HG03469 (cell line): Measurements from ENCODE around the gene KLHDC8B.
"Not testable (repeated sequence)": the region's sequence is repeated elsewhere in the genome, so short reads cannot be mapped to it uniquely, and the experiment has no call there.

Experiments
- ATAC-seq: cut with Tn5 transposase; IDR thresholded peaks from one replicate; pipeline ENCODE4 v1.9.1; 2021; ENCODE audit warnings: mild to moderate bottlenecking, moderate library complexity, moderate number of reproducible peaks; ENCODE audit not compliant: unreplicated experiment

The KLHDC8B gene

DNA sequence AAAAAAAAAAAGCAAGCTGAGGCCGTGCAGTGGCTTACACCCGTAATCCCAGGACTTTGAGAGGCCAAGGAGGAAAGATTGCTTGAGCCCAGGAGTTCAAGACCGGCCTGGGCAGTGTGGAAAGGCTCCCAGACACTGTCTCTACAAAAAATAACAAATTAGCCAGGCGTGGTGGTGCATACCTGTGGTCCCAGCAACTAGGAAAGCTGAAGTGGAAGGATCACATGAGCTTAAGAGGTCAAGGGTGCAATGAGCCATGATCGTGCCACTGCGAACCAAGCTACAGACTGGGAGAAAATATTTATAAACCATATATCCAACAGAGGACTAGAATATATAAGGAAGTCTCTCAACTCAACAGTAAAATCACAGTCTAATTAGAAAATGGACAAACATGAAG, 10.0 kb downstream of the KLHDC8B start:
- no peak for ATAC-seq

DNA sequence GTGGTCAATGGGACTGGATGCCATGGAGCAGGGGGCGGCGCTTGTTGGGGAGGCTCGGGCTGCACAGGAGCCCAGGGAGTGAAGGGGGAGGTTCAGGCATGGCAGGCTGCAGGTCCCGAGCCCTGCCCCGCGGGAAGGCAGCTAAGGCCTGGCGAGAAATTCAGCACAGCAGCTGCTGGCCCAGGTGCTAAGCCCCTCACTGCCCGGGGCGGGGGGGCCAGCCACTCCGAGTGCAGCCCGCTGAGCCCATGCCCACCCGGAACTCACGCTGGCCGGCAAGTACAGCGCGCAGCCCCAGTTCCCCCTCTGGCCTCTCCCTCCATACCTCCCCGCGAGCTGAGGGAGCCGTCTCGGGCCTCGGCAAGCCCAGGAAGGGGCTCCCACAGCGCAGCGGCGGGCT, 11.3 kb downstream of the KLHDC8B start:
- no peak for ATAC-seq

DNA sequence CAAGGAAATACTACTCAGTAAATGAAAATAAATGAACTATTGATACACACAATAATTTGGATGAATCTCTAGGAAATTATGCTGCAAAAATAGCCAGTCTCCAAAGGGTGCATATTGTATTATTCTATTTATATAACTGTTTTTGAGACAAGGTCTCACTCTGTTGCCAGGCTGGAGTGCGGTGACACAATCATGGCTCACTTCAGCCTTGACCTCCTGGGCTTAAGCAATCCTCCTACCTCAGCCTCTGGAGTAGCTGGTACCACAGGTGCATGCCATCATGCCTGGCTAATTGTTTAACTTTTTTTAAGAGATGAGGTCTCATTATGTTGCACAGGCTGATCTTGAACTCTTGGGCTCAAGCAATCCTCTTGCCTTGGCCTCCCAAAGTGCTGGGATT, 12.5 kb downstream of the KLHDC8B start:
- ATAC-seq: no peak

GRCh38 chr3:49191741-49192140, 20.3 kb downstream of the KLHDC8B start:
- no peak for ATAC-seq

GRCh38 chr3:49198161-49198560, 26.8 kb downstream of the KLHDC8B start:
- no peak for ATAC-seq

GRCh38 chr3:49198611-49199230, 27.3 kb downstream of the KLHDC8B start:
- ATAC-seq: no peak

- no peak for ATAC-seq
These were observed 28.0 kb downstream of the KLHDC8B start for GRCh38 chr3:49199239-49199899.

GRCh38 chr3:49199900-49200281, 28.5 kb downstream of the KLHDC8B start:
- ATAC-seq: no peak

DNA sequence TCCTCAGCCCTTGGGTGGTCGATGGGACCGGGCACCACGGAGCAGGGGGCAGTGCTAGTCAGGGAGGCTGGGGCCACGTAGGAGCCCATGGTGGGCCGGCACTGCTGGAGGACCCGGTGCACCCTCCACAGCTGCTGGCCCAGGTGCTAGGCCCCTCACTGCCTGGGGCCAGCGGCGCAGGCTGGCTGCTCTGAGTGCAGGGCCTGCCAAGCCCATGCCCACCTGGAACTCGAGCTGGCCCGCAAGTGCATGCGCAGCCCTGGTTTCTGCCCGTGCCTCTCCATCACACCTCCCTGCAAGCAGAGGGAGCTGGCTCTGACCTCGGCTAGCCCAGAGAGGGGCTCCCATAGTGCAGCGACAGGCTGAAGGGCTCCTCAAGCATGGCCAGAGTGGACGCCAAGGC, 42.1 kb downstream of the KLHDC8B start:
- ATAC-seq: no peak

GRCh38 chr3:49213998-49214397, 42.6 kb downstream of the KLHDC8B start:
- ATAC-seq: no peak

DNA sequence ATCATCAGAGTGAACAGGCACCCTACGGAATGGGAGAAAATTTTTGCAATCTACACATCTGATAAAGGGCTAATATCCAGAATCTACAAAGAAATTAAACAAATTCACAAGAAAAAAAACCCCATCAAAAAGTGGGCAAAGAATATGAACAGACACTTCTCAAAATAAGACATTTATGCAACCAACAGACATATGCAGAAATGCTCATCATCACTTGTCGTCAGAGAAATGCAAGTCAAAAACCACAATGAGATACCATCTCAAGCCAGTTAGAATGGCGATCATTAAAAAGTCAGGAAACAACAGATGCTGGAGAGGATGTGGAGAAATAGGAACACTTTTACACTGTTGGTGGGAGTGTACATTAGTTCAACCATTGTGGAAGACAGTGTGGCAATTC, 45.3 kb downstream of the KLHDC8B start:
- not testable (repeated sequence) for ATAC-seq

GRCh38 chr3:49217108-49217507, 45.7 kb downstream of the KLHDC8B start:
- not testable (repeated sequence) for ATAC-seq

DNA sequence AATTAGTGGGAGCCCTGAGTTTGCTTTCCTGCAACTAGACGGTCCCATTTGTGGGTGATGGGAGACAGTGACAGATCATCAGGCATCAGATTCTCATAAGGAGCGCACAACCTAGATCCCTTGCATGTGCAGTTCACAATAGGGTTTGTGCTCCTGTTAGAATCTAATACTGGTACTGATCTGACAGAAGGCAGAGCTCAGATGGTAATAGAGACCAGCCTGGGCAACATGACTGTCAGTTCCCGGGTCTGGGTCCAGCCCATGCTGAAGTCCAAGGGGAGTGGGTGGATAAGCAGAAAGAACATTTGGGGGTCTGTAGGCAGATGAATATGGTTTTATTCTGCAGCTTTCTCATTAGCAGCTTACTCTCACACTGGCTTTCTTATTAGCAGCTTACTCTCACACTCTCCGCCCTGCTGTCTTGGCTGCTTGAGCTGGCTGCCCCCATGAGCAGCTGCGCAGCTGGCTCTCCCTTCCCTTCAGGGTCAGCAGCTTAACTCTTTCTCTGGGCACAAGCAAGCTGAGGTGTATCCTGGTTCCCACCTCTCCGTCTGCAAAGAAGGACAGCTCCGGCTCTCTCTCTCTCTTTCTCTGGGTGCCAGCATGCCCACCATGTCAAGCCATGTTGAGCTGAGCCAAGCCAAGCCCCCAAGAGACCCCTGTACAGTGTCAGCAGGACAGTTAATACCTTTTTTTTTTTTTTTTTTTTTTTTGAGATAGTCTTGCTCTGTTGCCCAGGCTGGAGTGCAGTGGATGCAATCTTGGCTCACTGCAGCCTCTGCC, 46.5 kb downstream of the KLHDC8B start:
- ATAC-seq: no peak

- not testable (repeated sequence) for ATAC-seq
These were observed 47.1 kb downstream of the KLHDC8B start for GRCh38 chr3:49218471-49218989.

DNA sequence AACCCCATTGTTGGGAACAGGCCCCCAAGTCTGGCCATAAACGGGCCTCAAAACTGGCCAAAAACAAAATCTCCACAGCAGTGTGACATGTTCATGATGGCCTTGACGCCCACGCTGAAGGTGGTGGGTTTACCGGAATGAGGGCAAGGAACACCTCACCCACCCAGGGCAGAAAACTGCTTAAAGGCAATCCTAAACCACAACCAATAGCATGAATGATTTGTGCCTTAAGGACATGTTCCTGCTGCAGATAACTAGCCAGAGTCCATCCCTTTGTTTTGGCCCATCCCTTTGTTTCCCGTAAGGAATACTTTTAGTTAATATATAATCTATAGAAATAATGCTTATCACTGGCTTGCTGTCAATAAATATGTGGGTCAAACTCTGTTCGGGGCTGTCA, 47.7 kb downstream of the KLHDC8B start:
- no peak for ATAC-seq

DNA sequence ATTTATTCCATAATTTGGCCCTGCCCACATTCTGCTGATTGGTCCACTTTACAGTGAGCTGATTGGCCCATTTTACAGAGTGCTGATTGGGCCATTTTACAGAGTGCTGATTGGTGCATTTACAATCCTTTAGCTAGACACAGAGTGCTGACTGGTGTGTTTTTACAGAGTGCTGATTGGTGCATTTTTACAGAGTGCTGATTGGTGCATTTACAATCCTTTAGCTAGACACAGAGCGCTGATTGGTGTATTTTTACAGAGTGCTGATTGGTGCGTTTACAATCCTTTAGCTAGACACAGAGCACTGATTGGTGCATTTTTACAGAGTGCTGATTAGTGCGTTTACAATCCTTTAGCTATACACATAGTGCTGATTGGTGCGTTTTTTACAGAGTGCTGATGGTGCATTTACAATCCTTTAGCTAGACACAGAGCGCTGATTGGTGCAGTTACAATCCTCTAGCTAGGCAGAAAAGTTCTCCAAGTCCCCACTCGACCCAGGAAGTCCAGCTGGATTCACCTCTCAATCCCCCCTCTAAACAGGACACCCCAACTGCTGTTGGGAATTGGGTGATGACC, 49.7 kb downstream of the KLHDC8B start:
- ATAC-seq: not testable (repeated sequence)

DNA sequence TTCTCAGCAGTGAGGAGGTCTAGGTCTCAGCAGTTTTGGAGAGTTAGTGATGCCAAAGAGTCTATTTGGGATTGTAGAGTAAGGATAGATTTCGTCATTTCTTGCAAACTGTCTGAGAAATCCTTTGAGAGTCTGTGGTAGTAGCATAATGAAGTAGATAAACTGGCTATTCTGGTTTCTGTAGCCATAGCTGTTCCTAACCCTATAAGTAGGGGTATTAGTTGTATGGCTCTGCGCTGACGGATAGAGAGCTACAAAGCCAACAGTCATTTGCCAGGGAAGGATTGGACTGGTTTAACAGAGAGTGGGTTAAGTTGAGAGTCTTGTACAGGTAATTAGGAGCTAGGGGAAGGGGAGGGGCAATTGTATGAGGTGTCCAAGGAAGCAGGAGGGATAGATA, 50.6 kb downstream of the KLHDC8B start:
- ATAC-seq: no peak
